OCI-LY1 (cell line): ENCODE results near the gene GRM7.

ENCODE experiments used
- EZH2 ChIP-seq: fragments of 200-600 bp; sonication (generic), shearing (Covaris generic); IDR thresholded peaks from 2 replicates; pipeline ENCODE4 v1.8.0; 2017; ENCODE audit warnings: borderline replicate concordance, mixed run types, mild to moderate bottlenecking, antibody characterized with exemption, low read length, moderate library complexity, mixed read lengths
- TF ChIP-seq, protein P1 (sequence below): fragments of 200-600 bp; sonication (generic), shearing (Covaris generic); IDR thresholded peaks from 2 replicates; pipeline ENCODE4 v1.5.1; 2017; ENCODE audit warnings: mild to moderate bottlenecking, antibody characterized with exemption, low read length, moderate library complexity, mixed read lengths

DNA sequence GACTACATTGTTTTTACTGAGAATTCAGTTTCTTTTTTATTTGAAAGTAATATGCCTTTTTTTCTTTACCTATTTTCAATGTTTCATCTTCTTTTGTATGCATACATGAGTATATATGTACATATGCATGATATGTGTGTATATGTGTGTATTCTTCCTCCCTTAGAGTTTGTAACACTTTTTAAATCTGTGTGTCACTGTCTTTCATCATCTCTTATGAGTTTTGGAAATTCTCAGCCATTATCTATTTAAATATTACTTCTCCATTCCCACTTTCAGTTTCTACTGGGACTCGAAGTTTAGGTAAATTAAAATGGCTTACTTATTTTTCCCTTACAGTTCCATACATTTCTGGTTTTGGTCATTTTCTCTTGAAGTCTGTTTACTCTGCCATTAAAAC, 754.1 kb downstream of the GRM7 start:
- TF ChIP-seq, protein P1, sequence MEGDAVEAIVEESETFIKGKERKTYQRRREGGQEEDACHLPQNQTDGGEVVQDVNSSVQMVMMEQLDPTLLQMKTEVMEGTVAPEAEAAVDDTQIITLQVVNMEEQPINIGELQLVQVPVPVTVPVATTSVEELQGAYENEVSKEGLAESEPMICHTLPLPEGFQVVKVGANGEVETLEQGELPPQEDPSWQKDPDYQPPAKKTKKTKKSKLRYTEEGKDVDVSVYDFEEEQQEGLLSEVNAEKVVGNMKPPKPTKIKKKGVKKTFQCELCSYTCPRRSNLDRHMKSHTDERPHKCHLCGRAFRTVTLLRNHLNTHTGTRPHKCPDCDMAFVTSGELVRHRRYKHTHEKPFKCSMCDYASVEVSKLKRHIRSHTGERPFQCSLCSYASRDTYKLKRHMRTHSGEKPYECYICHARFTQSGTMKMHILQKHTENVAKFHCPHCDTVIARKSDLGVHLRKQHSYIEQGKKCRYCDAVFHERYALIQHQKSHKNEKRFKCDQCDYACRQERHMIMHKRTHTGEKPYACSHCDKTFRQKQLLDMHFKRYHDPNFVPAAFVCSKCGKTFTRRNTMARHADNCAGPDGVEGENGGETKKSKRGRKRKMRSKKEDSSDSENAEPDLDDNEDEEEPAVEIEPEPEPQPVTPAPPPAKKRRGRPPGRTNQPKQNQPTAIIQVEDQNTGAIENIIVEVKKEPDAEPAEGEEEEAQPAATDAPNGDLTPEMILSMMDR = no peak
- no peak for TF ChIP-seq EZH2
